ENCODE data around the gene ASPSCR1.

The ASPSCR1 gene

GRCh38 chr17:81984773-81985410, 7.5 kb downstream of the ASPSCR1 start:
- no peak for DNase-seq

DNA sequence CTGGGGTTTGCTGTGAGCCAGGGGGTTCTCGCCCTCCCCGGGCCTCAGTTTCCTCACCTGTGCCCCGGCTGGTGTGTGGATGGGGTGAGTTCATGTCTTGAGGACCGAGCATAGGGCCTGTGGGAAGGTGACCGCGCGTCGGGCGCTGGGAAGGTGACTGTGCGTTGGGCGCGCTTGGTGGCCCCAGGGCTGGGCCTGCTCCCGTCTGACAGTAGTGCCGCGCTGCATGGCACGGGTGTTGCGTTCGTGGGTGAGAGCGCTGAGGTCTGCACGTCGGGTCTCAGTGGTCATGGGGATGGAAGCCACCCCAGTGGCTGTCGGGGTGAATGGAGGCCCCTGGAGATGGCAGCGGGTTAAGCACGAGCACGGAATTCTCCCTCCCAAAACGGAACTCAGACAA, 9.2 kb downstream of the ASPSCR1 start:
- DNase-seq: no peak

- no peak for DNase-seq
These were observed 9.8 kb downstream of the ASPSCR1 start for GRCh38 chr17:81987161-81987770.

DNA sequence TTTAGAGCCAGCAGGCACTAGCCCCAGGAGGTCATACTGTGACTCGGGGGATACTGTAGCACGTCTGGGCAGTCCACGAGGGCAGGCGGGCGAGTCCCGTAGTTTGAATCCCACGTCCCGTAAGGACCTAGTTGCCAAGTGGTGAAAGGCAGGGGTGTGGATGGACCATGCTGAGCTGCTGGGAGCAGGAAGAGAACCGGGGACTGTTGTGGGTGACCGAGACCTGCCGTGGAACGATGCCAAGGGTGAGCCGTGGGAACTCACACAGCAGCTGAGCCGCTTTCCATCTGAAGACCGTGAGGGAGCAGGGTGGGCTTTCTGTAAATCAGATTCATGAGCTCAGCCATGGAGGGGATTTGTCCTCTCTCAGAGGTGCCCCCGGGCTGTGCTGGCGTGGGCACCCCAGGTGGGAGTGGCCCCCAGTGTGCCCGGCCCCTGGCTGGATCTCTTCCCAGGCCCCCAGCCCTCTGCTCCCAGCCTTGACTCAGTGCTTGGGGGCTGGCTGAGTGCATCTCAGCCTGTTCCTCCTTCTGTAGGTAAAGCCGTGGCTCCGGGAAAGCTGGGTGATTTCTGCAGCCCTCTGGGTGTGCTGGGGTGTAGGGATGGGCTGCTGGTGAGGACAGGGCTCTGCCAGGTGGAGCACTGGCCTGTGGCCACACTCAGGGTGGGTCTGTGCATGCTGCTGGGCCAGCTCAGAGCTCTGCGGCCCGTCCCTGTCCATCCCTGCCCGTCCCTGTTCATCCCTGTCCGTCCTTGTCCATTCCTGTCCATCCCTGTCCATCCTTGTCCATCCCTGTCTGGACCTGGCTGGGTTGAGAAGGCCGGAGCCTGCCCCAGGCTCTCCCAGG, 13.6 kb downstream of the ASPSCR1 start:
- DNase-seq: no peak

- no peak for DNase-seq
These were observed 14.4 kb downstream of the ASPSCR1 start for GRCh38 chr17:81991684-81992305.

GRCh38 chr17:81992306-81993102, 15.1 kb downstream of the ASPSCR1 start:
- DNase-seq: no peak

DNA sequence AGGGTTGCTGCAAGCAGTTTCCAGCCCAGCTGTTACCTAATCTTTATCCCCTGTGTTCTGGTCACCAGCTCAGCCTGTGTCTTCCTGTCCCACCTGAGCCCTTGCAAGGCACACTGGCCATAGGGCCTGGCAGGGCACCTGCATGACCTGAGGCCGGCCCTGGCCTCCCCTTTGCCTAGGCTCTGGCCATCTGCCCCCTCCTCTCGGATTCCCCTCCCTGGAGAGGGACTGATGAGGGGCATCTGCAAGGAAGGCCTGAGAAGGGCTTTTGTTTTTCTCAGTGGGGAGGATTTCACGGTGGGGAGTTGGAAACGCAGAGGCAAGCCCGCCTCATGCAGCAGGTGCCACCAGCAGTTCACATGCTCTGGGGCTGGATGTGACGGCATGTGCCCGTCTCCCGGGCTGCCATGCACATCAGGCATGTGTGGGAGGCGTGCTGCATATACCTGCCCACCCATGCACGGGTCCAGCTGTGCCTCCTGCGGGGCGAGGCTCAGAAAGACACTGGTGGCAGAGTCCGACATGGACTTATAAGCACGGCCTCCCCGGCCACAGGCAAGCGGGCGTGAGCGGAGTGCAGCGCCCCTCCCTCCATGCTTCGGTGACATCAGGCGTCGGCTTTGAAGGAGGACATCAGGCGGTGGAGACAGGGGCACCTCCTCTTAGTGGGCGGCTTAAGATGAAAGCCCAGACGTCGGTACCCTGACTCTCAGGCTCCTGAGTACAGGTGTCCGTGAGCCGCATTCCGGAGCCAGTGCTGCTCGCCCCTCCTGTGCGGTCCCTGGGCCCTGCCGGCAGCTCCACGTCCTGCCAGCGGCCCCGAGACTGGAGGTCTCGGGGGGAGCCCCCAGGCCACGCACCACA, 16.5 kb downstream of the ASPSCR1 start:
- no peak for DNase-seq

DNA sequence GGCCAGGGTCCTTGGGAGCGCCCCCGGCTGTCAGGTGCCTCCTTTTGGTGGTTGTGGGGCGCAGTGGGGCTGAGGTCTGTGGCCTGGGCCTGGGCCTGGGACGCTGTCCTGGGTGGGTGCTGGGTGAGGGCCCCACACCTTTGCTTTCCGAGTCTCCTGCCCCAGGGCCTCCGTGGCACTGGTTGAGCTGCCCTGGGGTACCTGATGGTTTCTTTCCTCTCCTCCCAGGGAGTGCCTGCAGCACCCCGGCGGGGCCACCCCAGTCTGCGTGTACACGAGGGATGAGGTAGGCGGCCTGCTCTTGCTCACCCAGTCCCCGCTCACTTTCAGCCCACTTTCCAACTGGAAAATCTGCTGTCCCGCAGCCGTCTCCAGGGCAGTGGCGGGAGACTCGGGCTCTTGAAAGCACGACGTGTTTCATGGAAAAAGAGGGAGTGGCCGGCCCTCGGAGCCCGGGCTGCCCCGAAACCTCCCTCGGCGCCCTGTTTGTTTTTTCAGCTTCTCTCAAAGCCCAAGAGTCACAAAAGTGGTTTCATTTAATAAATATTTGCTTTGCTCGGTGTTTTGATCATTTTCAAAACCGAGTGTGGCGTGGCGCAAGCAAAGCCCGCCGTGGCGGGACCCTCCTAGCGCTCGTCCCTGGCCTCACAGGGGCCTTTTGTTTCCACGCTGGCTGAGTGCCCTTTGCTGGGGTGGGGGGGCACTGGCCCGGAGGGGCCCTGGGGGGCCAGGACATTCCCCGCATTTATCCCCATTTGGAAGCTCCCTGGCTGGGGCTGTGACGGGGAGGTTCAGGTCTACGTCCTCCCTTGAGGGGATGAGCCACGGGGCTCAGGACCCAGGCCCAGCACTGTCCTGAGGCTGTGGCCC, 17.4 kb downstream of the ASPSCR1 start:
- no peak for DNase-seq

DNA sequence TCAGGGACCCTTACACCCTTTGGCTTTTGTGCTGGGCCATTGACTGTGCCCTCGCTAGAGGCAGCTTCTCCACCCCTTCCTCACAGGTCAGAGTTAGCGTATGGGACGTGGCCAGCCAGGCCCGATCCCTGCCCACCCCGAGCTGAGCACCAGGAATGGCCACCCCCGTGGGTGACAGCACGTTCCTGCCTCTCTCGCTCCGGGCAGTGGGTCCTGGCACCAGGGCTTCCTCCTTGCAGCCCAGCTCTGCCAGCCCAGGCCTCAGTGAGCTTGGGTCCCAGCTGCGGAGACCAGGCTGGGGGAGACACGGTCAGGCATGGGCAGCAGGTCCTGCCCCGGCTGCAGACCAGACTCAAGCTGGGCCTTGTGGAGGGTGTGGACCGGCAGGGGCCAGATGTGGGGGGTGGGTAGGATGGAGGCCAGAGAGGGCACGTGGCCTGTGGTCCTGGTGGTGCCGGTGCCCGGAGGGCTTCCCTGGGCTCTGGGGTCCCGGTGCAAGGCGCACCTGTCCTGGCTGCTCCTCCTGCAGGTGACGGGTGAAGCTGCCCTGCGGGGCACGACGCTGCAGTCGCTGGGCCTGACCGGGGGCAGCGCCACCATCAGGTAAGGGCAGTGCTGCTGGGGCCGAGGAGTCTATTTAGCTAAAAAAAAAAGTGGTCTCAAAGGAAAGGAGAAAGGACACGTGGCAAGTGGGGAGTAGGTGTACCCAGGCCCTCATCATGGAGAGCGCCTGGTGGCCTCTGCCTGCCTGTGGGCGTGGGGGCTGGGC, 18.2 kb downstream of the ASPSCR1 start:
- no peak for DNase-seq

DNA sequence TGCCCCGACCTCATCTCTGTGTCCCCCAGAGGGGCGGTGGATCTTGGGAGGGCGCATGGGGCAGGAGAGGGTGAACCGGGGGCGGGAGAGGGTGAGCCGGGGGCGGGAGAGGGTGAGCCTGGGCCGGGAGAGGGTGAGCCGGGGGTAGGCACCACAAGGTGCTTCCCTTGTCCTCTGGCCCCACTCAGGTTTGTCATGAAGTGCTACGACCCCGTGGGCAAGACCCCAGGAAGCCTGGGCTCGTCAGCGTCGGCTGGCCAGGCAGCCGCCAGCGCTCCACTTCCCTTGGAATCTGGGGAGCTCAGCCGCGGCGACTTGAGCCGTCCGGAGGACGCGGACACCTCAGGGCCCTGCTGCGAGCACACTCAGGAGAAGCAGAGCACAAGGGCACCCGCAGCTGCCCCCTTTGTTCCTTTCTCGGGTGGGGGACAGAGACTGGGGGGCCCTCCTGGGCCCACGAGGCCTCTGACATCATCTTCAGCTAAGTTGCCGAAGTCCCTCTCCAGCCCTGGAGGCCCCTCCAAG, 18.9 kb downstream of the ASPSCR1 start:
- no peak for DNase-seq

- no peak for DNase-seq
These were observed 19.5 kb downstream of the ASPSCR1 start for GRCh38 chr17:81996757-81997441.

DNA sequence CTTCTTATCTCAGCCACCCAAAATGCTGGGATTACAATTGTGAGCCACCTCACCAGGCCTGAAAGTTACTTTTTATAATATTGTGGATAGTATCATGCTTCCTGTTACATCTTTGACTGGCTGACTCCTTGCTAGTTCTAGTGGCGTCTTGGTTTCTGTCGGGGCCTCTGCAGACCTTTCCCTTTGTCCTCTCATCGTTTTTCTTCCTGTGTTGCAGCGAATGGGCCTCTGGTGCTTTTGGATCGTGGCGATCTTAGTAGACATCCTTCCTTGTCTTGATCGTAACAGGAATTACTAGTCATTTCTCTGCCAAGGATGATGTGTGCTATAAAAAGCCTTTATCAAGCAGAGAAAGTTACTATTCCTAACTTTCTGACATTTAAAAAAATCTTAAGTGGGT, 20.8 kb downstream of the ASPSCR1 start:
- DNase-seq: no peak

- DNase-seq: no peak
These were observed 21.4 kb downstream of the ASPSCR1 start for GRCh38 chr17:81998691-81999438.

GRCh38 chr17:81999587-81999975, 22.2 kb downstream of the ASPSCR1 start:
- no peak for DNase-seq

DNA sequence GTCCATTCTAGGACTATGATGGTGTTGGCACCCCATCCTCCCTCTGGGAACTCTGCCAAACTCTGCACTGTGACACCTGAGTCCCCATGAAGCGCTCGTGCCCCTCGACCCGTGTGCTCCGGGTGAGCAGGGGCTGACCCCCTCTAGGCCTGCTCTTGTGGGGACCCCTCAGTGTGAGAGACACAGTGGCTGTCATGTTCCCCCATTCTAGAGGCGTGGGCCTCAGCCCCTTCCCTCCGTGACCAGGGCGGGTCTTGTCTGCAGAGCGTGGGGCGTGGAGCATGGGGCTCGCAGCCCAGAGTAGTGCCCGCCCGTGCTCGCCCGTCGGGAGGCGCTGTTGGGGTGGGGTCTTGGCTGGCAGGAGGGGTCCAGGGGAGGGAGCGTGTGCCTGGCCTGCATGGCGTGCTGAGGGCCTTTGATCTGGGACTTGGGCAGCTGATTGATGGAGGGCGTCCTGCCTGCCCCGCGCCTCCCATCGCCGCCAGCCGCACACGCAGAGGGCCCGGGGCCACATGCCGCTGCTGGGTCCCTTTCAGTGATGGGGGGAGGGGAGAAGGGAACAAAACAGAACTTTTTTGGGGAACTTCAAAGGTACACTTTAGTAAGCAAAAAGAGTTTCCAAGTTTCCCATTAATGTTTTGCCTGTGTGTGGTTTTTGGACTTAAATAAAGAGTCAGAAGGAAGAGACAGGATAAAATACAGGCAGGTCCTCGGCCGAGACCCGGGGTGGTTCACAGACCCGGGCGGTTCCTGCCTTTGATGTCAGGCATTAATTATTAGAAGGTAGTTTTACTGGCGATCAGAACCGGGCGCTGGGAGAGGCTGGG, 22.8 kb downstream of the ASPSCR1 start:
- no peak for DNase-seq

GRCh38 chr17:82000803-82001570, 23.6 kb downstream of the ASPSCR1 start:
- no peak for DNase-seq

All from cortex of kidney (tissue), 1 donor.